Measurements from ENCODE around the gene TAAR5.

DNA sequence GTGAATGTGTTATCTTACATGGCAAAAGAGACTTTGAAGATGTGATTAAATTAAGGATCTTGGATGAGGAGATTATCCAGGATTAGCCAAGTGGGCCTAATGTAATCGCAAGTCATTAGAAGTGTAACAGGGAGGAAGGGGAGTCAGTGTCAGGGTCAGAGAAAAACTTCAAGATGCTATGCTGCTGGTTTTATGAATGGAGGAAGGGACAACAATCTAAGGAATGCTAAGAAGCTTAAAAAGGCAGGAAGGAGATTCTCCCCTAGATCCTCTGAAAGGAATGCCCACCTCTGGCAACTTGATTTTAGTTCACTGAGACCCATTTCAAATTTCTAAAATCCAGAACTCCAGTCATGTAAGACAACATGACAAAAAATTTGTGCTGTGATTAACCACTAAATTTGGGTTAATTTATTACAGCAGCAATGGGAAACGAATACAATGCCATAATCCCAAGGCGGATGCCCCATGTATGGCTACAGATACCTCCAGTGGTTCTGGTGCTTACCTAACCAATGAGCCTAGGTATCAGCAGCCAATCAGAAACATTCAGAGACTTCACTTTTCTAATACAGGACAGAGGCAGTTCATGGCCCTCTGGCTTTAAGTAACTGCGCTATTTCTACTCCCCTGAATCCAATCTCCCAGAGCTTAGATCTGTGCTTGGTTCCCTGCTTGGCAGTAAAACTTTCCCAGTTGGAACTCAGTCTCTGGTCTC, 40.6 kb downstream of the TAAR5 start:
- TF ChIP-seq MXD4 (CRISPR knock-in tag; IDR thresholded peaks at IDR 0.05; ENCODE audit: borderline replicate concordance), result no peak
- no peak for TF ChIP-seq ZNF232 (CRISPR knock-in tag; IDR thresholded peaks at IDR 0.05)
- TF ChIP-seq, protein P1, sequence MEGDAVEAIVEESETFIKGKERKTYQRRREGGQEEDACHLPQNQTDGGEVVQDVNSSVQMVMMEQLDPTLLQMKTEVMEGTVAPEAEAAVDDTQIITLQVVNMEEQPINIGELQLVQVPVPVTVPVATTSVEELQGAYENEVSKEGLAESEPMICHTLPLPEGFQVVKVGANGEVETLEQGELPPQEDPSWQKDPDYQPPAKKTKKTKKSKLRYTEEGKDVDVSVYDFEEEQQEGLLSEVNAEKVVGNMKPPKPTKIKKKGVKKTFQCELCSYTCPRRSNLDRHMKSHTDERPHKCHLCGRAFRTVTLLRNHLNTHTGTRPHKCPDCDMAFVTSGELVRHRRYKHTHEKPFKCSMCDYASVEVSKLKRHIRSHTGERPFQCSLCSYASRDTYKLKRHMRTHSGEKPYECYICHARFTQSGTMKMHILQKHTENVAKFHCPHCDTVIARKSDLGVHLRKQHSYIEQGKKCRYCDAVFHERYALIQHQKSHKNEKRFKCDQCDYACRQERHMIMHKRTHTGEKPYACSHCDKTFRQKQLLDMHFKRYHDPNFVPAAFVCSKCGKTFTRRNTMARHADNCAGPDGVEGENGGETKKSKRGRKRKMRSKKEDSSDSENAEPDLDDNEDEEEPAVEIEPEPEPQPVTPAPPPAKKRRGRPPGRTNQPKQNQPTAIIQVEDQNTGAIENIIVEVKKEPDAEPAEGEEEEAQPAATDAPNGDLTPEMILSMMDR (IDR thresholded peaks at IDR 0.05), result no peak
- TF ChIP-seq GABPB1 (CRISPR knock-in tag; IDR thresholded peaks at IDR 0.05), result no peak
- TF ChIP-seq, protein P2, sequence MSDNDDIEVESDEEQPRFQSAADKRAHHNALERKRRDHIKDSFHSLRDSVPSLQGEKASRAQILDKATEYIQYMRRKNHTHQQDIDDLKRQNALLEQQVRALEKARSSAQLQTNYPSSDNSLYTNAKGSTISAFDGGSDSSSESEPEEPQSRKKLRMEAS (CRISPR knock-in tag; IDR thresholded peaks at IDR 0.05), result no peak
